Subcutaneous abdominal adipose tissue (tissue), 5 donors: ENCODE results near the gene AGAP1.

Experiments used
- H3K27ac ChIP-seq: one replicate; pipeline ENCODE4 v1.7.0; 2013; ENCODE audit warnings: low read depth, mild to moderate bottlenecking, inconsistent platforms, low read length, moderate library complexity
- H3K27me3 ChIP-seq, 5 donors: one replicate each; pipeline ENCODE4 v1.7.0; 2013; ENCODE audit warnings: low read length in 5 of 5, inconsistent platforms in 1 of 5; ENCODE audit not compliant: control insufficient read depth in 5 of 5, insufficient read depth in 4 of 5
- H3K36me3 ChIP-seq, 5 donors: one replicate each; pipeline ENCODE4 v1.7.0; 2013; ENCODE audit warnings: low read length in 5 of 5; ENCODE audit not compliant: control insufficient read depth in 5 of 5, insufficient read depth in 5 of 5
- H3K4me1 ChIP-seq, 5 donors: one replicate each; pipeline ENCODE4 v1.7.0; 2013; ENCODE audit warnings: low read length in 5 of 5, mild to moderate bottlenecking in 3 of 5, moderate library complexity in 1 of 5; ENCODE audit not compliant: control insufficient read depth in 5 of 5, insufficient read depth in 5 of 5
- H3K4me3 ChIP-seq, 5 donors: one replicate each; pipeline ENCODE4 v1.7.0; 2013; ENCODE audit warnings: low read length in 5 of 5, low read depth in 1 of 5
- H3K9ac ChIP-seq, 5 donors: one replicate each; pipeline ENCODE4 v1.7.0; 2013; ENCODE audit warnings: low read length in 5 of 5, mild to moderate bottlenecking in 4 of 5, moderate library complexity in 3 of 5
- H3K9me3 ChIP-seq, 5 donors: one replicate each; pipeline ENCODE4 v1.7.0; 2013; ENCODE audit warnings: low read length in 5 of 5; ENCODE audit not compliant: control insufficient read depth in 5 of 5
- donor health status: healthy.
- donor health status: healthy.
- donor health status: healthy.
- donor health status: healthy.
- donor health status: healthy.

AGAP1 gene

DNA sequence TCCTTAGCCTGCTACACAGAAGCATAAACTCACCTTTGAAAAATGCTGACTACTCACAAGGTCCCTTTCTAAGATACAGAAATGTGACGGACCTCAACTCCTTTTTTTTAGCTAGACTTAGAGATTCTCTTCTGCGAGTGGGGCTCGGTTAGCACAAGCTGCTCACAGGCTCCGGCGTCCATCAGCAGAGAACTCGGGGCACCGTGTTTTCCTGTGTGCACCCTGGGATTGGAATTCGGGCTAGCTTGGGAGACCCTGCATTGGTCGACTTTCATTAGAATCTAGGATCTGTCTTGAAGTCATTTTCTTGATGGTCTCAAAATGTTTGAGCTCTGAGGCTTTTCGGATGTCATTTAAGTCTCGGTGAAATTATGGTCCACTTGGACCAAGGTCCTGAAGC lies 483.1 kb downstream of the AGAP1 start:
- Histone ChIP-seq H3K4me3 (no peak overlapping the region), H3K27ac (no peak overlapping the region), H3K36me3 (peaks cover 0 to 37% (median 12%) of the 10 kb centered on the region in 5 donors), H3K4me1 (peaks cover 0 to 3% (median 0%) of the 10 kb centered on the region in 5 donors), H3K27me3 (no peaks in the 10 kb centered on the region), H3K9ac (no peak overlapping the region), H3K9me3 (no peaks in the 10 kb centered on the region)

DNA sequence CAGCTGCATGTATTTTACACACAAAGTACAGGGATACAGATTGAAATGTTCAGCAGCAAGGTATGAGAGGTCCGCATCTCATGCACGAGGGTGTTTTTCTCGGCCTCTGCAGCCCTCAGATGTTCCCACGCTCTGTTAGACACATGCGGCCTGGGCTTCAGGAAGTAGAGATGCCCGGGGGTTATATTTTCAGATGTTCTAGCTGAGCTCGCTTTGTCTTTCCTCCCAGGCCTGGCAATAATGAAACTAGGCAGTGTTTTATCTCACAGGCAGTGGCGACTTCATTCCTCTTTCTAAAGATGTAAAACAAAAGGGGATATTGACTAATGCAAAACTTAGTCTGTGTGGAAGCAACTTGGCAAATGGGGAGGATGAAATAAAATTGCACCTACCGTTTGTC lies 483.6 kb downstream of the AGAP1 start:
- H3K4me1 ChIP-seq: peaks cover 0 to 3% (median 0%) of the 10 kb centered on the region in 5 donors
- H3K4me3 ChIP-seq: no peak overlapping the region
- H3K27ac ChIP-seq: no peak overlapping the region
- no peak overlapping the region for H3K9ac ChIP-seq
- H3K27me3 ChIP-seq: no peaks in the 10 kb centered on the region
- peaks cover 0 to 37% (median 12%) of the 10 kb centered on the region in 5 donors for H3K36me3 ChIP-seq
- H3K9me3 ChIP-seq: no peaks in the 10 kb centered on the region

DNA sequence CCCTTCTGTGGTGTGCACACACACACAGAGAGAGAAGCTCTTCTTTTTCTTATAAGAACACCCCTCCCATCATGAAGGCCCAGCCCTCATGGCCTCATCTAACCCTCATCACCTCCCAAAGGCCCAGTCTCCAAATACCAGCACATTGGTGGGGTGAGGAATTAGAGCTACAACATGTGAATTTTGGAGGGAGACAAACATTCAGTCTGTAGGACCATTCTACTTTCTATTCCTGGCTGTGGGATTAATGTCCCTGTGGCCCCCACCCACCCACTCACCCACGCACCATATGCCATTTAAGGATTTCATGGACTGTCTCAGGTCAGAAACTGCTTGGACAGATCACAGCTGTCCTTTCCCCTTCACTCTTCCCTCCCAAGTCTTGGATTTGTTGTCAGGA lies 484.2 kb downstream of the AGAP1 start:
- Histone ChIP-seq H3K9ac (no peak overlapping the region), H3K36me3 (peaks cover 0 to 32% (median 12%) of the 10 kb centered on the region in 5 donors), H3K27ac (no peak overlapping the region), H3K4me3 (no peak overlapping the region), H3K9me3 (no peaks in the 10 kb centered on the region), H3K4me1 (peaks cover 0 to 3% (median 0%) of the 10 kb centered on the region in 5 donors), H3K27me3 (no peaks in the 10 kb centered on the region)

DNA sequence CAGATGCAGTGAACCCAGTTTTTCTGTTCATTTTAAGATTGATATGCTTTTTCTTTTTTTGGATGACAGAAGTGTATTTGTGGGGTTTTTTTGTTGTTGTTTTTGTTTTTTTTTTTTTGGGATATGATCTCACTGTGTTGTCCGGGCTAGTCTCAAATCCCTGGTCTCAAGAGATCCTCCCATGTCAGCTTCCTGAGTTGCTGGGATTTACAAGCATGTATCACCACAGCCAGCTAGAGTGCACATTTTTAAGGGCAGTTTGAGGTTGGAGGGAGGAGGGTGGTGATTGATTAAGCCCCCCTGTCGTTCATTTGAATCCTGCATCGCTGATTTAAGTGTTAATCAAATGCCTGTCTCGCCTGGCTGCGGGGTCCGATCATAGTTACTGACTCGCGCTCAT lies 485.2 kb downstream of the AGAP1 start:
- Histone ChIP-seq H3K36me3 (peaks cover 0 to 29% (median 11%) of the 10 kb centered on the region in 5 donors), H3K9me3 (no peaks in the 10 kb centered on the region), H3K4me1 (peaks cover 0 to 3% (median 0%) of the 10 kb centered on the region in 5 donors), H3K27ac (no peak overlapping the region), H3K9ac (no peak overlapping the region), H3K27me3 (no peaks in the 10 kb centered on the region), H3K4me3 (no peak overlapping the region)

DNA sequence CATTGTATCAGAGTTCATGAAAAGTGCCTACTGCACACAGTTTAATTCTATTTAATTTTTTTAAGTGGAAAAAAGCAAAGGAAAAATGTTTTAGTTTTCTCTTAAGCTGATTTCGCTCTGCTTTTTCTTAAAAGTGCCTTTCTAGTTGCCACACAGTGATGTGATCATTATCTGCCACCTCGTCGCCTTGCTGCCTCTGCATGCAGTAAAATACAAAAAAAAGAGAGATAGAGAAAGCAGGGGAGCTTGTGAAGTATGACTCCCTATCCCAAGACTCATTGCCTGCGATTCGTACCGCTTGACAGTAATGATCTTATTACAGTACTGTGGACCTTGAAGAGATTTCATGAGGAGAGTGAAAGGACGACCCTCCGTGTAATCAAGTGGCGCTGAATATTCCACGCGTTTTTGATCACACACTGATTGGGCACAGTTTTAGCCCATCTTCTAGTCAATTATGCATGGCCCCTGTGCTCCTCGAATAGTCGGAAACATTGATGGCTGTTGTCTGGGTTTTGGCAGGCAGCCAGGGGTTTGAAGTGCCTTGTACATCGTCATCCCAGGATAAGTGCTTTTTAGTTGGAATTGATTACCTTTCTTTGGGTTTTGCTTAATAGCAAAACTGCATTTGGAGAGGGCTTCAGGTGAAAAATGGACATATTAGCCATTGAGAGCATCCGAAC lies 486.1 kb downstream of the AGAP1 start:
- Histone ChIP-seq H3K27ac (no peak overlapping the region), H3K4me1 (peaks cover 0 to 3% (median 0%) of the 10 kb centered on the region in 5 donors), H3K9ac (no peak overlapping the region), H3K4me3 (no peak overlapping the region), H3K9me3 (peaks cover 0 to 3% (median 0%) of the 10 kb centered on the region in 5 donors), H3K27me3 (no peaks in the 10 kb centered on the region), H3K36me3 (peaks cover 0 to 29% (median 10%) of the 10 kb centered on the region in 5 donors)

DNA sequence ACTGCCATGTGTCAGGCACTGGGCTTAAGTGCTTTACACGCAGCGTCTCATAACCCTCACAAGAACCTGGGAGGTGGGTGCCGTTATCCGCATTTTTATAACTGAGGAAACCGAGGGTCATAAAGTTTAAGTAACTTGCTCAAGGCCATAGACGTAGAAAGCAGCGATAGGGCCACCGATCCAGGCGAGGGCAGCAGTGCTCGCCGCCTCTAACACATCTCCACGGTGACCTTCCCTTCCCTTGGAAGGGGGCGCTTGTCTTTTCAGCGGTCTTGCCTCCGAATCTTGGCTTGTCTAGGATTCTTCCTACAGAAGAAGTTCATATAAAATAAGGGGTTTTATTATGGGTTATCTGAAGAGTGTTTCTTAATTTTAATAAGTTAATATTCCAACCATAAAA lies 487.8 kb downstream of the AGAP1 start:
- Histone ChIP-seq H3K27ac (no peak overlapping the region), H3K27me3 (no peaks in the 10 kb centered on the region), H3K4me3 (no peak overlapping the region), H3K9ac (no peak overlapping the region), H3K4me1 (peaks cover 0 to 3% (median 0%) of the 10 kb centered on the region in 5 donors), H3K36me3 (peaks cover 0 to 16% (median 2%) of the 10 kb centered on the region in 5 donors), H3K9me3 (peaks cover 0 to 3% (median 0%) of the 10 kb centered on the region in 5 donors)

DNA sequence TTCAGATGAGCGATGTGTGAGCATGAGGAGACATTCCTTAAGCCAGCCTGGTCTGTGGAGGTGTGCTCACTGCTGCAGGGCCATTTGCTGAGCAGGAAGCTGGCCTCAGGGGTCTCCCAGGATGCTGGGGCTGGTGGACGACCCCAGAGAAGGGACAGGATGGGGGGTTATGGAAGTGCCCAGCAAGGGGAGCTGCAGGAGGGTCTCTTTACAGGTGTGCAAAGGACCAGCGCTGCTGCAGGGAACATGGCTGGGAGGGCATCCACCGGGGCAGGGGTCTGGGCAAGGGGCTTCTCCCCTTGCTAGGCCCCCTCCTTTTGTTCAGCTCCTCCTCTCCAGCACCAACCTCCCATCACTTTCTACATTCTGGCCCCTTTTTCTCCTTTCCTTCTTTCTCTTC lies 489.2 kb downstream of the AGAP1 start:
- Histone ChIP-seq H3K4me3 (no peak overlapping the region), H3K9ac (no peak overlapping the region), H3K4me1 (no peaks in the 10 kb centered on the region), H3K27ac (no peak overlapping the region), H3K27me3 (no peaks in the 10 kb centered on the region), H3K9me3 (peaks cover 0 to 3% (median 0%) of the 10 kb centered on the region in 5 donors), H3K36me3 (peaks cover 0 to 8% (median 2%) of the 10 kb centered on the region in 5 donors)

DNA sequence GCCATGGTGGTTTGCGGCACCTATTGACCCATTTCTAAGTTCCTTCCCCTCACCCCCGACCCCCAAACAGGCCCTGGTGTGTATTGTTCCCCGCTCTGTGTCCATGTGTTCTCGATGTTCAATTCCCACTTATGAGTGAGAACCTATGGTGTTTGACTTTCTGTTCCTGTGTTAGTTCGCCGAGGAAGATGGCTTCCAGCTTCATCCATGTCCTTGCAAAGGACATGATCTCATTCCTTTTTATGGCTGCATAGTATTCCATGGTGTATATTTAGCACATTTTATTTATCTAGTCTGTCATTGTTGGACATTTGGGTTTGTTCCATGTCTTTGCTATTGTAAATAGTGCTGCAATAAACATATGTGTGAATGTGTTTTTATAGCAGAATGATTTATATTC lies 490.7 kb downstream of the AGAP1 start:
- Histone ChIP-seq H3K4me3 (no peak overlapping the region), H3K36me3 (peaks cover 0 to 8% (median 2%) of the 10 kb centered on the region in 5 donors), H3K9me3 (peaks cover 0 to 3% (median 0%) of the 10 kb centered on the region in 5 donors), H3K4me1 (no peaks in the 10 kb centered on the region), H3K27me3 (no peaks in the 10 kb centered on the region), H3K27ac (no peak overlapping the region), H3K9ac (no peak overlapping the region)

DNA sequence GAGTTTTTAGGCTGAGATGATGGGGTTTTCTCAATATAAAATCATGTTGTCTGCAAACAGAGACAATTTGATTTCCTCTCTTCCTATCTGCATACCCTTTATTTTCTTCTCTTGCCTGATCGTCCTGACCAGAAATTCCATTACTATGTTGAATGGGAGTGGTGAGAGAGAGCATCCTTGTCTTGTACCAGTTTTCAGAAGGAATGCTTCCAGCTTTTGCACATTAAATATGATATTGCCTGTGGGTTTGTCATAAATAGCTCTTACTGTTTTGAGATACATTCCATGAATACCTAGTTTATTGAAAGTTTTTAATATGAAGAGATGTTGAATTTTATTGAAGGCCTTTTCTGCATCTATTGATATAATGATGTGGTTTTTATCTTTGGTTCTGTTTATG lies 492.5 kb downstream of the AGAP1 start:
- H3K27me3 ChIP-seq: no peaks in the 10 kb centered on the region
- no peak overlapping the region for H3K27ac ChIP-seq
- no peak overlapping the region for H3K4me3 ChIP-seq
- H3K36me3 ChIP-seq: peaks cover 0 to 3% (median 0%) of the 10 kb centered on the region in 5 donors
- peaks cover 0 to 3% (median 0%) of the 10 kb centered on the region in 5 donors for H3K9me3 ChIP-seq
- no peak overlapping the region for H3K9ac ChIP-seq
- no peaks in the 10 kb centered on the region for H3K4me1 ChIP-seq

DNA sequence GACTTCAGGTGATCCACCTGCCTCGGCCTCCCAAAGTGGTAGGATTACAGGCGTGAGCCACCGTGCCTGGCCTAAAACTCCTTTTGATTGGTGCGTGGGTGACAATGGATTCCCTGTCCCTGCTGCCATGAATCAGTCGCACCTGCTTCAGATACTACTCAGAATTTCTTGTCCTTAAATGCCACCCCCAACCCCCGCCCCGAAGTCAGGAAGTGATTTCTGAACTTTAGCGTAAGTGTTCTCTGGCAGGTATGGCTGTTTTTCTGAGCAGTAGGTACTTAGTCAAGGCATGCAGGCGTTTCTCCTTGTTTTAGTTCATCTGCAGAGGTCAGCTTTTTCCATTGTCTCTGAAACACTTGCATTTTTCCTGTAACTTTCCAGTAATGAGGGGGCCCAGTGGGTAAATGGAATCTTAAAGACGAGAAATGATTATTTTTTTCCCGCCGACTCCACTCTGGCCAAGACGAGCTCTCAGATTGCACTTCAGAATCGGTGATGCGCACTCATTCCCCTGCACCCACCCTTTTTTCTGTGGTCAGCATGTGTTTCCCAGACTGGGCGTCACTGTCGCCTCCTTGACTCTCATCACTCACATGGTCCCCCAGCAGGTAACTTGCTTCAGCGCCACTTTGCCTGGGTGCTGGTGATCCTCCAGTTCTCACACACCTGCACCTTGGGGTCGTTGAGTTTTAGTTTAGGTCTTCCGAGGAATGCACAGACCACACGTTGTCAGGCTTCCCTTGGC lies 494.6 kb downstream of the AGAP1 start:
- peaks cover 0 to 3% (median 0%) of the 10 kb centered on the region in 5 donors for H3K9me3 ChIP-seq
- no peak overlapping the region for H3K27ac ChIP-seq
- H3K36me3 ChIP-seq: peaks cover 0 to 7% (median 2%) of the 10 kb centered on the region in 5 donors
- H3K4me1 ChIP-seq: no peaks in the 10 kb centered on the region
- no peak overlapping the region for H3K4me3 ChIP-seq
- H3K9ac ChIP-seq: no peak overlapping the region
- no peaks in the 10 kb centered on the region for H3K27me3 ChIP-seq
